Germinal center (tissue), 1 donor: ENCODE measurements around the gene CCHCR1.
"Not testable (repeated sequence)": the region's sequence is repeated elsewhere in the genome, so short reads cannot be mapped to it uniquely, and the experiment has no call there.

Source experiments
- DNase-seq: peaks from one replicate; pipeline ENCODE4 v3.0.0; 2012; ENCODE audit warnings: mixed read lengths, low spot score

Gene CCHCR1

DNA sequence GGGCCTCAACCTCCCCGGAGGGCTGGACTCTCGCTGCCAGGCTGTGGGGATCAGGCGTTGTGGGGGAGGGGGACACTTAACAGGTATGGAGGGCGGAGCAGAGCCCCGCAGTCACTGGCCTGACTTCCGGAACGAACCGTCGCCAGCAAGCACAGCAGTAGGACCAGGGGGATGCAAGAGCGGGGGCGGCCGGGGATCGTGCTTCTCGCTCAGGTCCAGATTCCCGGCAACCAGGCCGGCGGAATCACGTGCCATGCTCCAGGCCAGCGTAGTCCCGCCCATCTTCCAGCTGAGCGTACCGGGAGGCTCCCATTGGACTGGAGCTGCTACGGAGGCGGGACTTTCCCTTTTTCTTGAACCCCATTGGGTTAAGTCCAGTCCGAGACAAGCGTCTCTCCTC is 22.9 kb upstream of the CCHCR1 start:
- peak; percentile 90 for DNase-seq

DNA sequence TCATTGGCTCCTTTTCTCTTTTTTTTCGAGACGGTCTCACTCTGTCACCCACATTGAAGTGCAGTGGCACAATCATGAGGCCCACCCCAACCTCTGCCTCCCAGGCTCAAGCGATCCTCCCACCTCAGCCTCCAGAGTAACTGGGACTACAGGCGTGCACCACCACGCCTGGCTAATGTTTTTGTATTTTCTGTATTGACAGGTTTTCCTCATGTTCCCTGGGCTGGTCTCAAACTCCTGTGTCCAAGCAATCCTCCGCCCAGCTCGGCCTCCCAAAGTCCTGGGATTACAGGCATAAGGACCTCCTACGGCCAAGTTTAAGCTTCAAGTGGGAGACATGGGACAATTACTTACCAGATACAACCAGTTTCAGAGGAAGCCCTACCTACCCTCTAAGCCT is 22.3 kb upstream of the CCHCR1 start:
- DNase-seq, result no peak

DNA sequence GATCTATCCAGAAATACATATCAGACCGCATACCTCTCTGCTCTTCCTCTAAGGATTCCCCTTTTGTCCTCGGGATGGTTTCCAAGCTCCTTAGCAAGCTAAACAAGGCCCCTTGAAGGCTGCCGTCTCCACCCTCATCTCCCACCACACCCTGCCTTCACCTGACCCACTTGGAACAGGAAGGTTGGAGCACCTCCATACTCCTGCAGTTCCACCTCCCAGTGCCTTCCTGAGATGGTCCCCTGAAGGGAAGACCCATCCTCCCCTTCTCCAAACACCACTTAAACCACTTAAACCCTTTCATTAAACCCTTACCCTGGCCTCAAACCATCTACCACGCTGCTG is 21.4 kb upstream of the CCHCR1 start:
- no peak for DNase-seq

DNA sequence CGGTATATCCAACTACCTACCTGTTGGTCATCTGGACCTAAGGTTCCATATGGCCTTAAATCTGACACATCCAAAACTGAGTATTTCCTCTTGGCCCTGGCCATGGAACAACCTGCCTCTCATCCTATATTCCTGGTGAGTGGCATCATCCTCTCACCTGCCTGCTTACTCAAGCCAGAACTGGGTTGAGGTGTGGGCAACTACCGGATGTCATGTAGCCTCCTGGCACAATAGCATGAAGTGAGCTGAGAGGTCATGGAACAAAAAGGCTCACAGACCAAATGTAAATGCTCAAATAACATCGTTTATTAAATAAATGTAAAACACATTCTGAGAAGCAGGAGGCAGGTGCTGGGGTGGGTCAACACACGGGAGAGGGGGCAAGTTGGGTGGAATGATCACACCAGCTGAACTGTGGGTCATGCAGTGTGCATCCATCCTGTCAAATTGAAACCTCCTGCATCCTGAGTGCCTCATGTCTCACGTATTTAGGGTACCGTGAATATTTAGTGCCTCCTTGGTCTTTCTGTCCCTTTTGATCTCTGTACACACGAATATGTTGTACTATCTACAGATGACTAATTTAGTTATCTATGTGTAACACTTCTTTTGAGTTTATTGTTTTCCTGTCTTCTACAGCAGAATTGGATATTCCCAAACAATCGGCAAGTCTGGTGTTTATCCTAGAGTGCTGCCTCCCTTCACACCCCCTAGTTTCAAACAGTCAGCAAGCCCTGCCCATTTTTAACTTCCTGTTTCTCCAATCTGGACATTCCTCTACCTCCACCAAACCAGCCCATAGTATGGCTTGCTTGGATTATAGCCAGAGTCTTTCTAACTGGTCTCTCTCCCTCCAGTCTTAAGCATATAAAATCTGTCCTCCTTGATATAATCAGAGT is 20.8 kb upstream of the CCHCR1 start:
- no peak for DNase-seq

DNA sequence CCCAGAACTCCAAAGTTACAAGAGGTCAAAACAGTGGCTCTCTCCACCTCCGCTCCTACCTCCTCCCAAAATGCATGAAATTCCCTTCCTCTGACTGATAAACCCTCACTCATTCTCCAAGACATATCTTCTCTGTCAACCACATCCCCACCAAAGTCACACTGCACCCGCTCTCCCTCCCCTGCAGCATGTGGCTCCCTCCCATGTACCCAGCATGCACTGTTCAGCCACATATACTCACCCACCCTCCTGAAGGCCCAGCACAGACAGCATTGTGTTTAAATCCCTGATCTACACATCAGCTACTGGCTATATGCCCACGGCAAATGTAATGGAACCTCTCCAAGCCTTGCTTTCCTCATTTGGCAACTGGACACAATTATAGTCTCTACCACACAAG is 18.4 kb upstream of the CCHCR1 start:
- DNase-seq, result no peak

DNA sequence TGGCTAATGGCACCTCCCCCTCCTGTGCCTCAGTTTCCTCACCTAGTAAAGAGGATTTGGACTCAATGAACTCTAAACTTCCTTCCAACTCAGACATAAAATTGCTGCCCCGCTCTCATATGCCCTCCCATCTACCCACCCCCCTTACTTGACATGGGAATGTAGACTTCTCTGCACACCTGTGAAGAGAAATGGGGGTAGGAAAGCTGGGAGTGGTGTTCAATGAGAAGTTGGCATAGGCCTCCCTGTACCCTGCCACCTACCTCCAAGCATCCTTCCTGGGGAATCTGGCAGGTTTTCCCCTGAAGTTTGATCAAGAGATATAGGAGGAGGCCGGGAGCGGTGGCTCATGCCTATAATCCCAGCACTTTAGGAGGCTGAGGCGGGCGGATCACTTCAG is 16.8 kb upstream of the CCHCR1 start:
- DNase-seq, result no peak

DNA sequence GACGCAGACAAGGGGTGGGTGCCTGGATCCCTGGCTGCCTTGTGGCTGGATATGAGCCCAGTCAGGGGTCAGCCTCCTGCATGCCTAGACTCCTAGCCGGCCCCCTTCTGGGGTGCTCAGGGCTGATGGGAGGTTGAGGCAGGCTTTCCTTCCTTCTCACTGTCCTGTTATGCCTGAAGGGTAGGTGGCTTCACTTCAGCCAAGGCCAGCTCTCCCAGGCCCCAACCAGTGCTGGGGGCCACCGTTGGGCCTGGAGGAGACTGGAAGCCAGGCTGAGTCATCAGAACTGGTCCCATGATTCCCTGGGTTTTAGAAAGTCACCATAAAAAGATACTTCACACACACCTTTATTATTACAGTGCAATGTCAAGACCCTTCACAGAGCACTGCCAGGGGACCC is 15.8 kb upstream of the CCHCR1 start:
- no peak for DNase-seq

DNA sequence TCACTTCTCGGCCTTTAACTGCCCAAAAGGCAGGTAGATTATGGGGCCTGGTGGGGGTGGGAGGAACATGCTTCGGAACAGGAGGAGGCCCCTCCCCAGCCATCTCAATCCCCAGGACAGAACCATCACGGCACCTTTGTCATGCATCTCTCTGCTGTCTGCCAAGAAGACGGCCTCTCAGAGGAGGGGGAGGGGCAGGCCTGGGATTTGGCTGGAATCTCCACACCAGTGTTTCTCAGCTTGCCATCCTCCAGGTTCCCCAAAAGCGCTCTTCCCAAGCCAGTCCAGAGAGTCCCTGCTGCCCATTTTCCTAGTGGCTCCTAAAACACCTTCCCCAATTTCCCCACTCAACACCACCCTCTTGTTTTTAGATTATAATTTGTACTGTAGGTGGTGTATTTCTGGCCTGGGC is 15.4 kb upstream of the CCHCR1 start:
- no peak for DNase-seq

DNA sequence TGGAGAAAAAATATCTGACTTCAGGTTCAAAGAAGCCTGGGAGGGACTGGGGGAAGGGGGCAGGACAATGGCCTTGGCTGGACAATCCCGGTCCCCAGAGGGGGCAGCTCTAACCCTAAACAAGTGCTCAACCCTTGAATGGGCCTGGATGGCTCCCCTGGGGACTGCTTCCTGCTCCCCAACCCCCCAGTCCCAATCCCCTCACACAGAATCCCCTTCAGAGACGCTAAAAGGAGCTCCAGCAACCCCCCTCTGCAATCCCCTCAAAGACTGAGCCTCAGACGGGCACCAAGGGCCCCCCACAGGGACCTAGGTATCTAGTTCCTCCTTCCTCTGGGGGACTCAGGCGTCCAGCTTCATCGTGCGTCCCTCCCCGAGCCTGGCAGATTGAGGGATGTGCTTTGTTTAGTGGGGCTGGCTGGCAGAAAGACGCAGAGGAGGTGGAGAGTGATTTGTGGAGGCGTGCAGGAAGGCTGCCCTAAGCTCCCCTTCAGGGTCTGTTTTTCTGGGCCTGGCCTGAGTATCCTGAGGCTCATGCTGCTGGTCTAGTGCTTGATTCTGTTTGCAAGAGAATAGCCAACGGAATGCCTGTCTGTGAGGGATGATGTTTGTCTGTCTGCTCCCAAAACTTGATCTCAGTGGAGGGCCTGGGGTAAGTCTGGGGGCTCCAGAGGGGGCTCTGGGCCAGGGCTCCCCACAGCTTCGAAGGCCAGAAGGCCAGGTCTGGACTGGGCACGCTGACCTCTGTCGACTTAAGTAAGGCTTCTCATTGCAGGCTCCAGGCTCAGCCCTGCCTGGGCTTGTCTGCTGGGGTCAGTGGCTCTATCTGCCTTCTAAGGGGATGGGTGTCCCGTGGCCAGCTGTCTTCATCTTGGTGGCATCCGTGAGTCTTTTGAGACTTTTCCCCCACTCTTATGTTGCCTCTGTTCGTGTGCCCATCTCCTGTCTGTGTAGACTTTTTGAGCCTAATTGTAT is 14.6 kb upstream of the CCHCR1 start:
- no peak for DNase-seq

DNA sequence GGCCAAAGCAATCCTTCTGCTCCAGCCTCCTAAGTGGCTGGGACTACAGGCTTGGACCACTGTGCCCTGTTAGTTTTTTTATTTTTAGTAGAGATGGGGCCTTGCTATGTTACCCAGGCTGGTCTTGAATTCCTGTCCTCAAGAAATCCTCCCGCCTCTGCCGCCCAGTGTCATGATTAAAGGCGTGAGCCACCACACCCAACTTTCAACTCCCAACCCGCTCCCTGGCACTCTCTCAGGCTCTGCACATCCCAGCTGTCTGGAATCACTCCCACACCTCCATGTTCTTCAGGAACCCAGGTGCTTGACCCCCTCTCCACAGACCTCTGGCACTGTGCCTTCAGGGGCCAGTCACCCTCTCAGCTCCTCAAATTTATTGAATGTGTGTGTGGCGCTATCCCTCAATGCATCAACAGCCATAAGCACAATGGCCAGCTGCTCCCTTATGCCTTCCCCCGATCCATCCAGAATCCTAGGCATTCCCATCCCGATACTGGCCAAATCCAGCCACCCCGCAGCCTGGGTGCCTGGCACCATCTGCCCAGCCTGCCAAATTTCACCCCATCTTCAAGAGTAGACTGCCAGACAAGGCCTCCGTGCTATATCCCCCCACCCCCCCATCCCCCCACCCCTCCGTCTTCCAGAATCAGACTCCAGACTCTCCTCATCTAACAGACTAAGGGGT is 13.5 kb upstream of the CCHCR1 start:
- no peak for DNase-seq

DNA sequence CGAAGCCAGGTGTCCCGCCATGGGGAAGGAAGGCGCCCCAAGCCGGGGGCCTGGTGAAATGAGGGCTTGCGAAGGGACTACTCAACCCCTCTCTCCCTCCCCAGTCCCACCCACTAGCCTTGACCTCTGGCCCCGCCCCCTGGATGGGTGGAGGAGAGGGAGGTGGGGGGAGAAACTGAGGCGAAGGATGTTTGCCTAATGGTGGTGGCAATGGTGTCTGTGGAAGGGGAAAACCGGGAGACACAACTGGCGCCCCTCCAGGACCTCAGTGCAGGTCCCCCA is 12.9 kb upstream of the CCHCR1 start, which contains the start of gene POU5F1:
TSS of gene POU5F1 (minus strand) at position 83 of the 282 bp plus-strand sequence. CDS start at position 21, 62 bp downstream.
- no peak for DNase-seq

DNA sequence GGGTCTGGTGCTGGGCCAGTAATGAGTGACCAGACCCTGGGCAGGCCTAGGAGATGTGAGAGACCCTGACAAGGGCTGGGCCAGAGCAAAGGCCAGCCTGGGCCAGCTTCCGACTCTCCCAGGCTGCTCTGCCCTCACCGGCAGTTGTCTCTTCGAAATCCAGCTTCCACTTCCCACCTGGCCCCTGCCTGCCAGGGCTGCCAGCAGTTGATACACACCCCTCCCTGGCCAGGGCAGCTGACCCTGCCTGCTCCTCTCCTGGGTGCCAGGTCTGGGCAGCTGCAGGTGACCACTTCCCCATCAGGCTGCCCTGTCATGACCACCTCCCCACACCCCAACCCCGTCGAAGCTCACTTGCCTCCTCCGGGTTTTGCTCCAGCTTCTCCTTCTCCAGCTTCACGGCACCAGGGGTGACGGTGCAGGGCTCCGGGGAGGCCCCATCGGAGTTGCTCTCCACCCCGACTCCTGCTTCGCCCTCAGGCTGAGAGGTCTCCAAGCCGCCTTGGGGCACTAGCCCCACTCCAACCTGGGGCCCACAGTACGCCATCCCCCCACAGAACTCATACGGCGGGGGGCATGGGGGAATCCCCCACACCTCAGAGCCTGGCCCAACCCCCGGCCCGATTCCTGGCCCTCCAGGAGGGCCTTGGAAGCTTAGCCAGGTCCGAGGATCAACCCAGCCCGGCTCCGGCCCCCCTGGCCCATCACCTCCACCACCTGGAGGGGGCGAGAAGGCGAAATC is 12.4 kb upstream of the CCHCR1 start:
- not testable (repeated sequence) for DNase-seq

DNA sequence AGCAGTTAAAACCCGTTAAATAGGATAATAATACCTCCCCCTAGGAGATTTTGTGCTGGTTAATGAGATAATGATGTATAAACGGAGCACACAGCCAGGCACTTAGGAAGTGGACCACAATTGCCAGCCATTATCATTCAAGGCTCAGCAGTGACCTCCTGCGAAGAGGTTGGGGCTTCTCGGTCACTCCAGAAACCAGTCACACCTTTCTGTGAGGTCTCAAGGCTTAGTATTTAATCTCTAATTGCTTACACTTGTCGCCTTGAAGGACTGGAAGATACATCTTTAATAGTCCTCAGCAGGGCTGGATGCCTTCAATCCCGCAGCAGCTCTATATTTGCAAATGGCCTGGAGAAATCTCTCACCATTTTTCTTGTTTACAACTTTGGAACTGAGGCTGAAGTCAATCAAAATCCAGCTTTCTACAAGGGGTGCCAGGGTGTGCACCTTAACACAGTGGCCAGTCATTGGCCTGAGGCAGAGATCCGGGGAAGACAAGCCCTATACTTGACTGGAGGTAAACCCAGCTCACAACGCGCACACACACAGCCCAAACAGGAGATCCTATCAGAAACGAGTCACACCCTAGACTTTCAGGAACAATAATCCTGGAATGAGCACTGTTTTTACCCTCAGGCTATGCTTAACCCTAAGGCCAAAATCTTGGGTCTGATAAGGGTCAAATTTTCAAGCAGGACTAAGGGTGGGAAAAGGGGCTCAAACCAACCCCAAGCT is 11.7 kb upstream of the CCHCR1 start:
- no peak for DNase-seq

DNA sequence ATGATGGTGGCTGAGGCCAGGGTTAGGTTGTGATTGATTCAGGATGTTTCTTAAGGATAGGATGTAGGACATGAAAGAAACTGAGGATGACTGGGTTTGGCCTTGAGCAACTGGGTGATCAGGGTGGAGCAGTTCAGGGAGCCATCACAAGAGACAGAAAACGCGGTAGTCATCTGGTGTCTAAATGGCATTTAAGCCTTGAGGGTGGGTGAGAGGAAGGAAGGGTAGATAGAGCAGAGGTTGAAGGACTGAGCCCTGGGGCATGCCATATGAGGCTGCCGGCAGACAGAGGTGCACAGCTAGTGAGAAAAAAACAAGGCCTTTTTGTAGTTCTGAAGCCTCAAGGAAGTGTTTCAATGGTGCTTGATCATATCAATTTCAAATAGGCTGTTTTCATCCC is 11.0 kb upstream of the CCHCR1 start:
- no peak for DNase-seq

DNA sequence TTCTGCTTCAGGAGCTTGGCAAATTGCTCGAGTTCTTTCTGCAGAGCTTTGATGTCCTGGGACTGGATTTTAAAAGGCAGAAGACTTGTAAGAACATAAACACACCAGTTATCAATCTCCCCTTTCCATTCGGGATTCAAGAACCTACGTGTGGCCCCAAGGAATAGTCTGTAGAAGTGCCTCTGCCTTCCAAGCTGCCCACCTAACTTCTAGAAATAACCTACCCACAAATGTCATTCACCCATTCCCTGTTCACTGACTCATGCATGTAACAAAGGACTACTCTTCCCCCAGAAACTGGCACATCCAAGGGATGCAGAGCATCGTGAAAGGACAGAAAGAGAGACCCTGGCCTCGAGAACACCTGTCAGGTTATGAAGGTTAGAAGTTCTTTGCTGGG is 8.4 kb upstream of the CCHCR1 start:
- DNase-seq, result no peak

DNA sequence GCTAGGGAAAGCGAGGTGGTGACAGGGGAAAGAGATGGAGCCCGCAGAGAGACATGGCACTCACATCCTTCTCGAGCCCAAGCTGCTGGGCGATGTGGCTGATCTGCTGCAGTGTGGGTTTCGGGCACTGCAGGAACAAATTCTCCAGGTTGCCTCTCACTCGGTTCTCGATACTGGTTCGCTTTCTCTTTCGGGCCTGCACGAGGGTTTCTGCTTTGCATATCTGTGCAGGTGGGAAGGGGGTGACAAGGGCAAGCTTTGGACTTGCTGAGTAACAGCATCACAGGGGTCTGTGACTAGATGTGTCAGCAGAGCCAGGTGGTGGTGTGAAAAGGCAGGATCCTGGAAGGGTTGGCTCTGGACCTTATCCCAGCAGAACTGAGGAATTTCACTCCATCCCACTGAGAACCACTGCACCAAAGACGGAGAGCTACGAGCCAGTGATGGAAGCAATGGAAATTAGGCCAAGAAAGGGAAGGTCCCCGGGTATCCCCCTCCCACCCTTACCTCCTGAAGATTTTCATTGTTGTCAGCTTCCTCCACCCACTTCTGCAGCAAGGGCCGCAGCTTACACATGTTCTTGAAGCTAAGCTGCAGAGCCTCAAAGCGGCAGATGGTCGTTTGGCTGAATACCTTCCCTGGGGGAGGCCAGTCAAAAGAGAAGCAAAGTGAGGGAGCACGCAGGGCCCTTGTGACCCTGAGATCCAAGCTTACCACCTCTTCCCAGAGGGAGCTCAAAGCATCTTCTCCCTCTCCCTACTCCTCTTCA is 7.6 kb upstream of the CCHCR1 start:
- DNase-seq, result peak; percentile 54

DNA sequence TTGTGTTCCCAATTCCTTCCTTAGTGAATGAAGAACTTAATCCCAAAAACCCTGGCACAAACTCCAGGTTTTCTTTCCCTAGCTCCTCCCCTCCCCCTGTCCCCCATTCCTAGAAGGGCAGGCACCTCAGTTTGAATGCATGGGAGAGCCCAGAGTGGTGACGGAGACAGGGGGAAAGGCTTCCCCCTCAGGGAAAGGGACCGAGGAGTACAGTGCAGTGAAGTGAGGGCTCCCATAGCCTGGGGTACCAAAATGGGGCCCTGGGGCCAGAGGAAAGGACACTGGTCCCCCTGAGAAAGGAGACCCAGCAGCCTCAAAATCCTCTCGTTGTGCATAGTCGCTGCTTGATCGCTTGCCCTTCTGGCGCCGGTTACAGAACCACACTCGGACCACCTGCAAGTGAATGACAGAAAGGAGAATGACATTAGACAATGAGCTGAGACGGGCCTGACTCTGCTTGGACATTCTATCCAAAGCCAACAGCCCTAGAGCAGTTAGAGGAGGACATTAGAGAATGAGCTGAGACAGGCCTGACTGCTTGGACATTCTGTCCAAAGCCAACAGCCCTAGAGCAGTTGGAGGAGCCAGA is 7.0 kb upstream of the CCHCR1 start:
- not testable (repeated sequence) for DNase-seq

DNA sequence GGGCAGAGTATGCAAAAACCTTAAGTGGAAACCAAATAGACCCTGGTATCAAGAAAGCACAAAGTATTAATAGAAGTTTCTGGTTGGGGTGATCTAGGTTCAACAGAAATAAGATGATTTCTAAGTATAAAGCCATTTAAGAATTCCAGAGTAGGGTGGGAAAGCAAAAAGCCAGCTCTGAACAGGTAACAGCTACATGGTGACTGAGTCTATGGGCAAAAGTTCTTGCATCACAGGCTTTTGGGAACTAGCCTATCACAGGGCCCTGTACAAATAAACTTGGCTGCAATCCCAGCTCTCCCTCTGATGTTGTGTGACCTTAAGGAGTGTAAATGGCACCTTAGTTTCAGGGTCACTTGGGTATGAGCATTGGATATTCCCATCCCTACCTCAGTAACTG is 6.3 kb upstream of the CCHCR1 start:
- DNase-seq, result no peak

DNA sequence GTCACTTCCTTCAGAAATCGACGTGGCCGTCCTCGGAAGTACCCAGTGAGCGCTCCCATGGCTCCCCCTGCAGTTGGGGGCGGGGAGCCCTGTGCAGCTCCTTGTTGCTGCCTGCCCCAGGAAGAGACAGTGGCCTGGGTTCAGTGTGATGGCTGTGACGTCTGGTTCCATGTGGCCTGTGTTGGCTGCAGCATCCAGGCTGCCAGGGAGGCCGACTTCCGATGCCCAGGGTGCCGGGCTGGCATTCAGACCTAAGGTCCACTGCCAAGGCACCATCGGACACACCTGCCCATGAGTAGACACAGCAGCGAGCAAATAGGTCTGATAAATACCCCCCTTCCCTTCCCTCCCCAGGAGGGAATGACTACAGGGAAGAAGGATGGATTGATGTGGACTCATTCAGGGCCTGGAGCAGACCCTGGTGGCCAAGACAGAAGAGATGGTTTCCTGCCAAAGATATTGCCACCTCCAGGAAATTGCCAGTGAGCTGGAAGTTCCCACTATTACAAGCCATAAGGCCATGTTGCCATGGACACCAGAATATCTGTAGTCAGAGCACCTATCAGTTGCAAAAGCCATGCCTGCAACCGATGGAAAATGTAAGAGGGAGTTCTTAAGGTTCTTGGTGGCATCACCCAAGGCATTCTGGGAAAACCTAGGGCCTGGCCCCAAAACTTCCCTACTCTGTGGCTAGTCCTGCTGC is 5.0 kb upstream of the CCHCR1 start:
- no peak for DNase-seq
